Measurements from ENCODE around the gene OTUD1.

The OTUD1 gene

DNA sequence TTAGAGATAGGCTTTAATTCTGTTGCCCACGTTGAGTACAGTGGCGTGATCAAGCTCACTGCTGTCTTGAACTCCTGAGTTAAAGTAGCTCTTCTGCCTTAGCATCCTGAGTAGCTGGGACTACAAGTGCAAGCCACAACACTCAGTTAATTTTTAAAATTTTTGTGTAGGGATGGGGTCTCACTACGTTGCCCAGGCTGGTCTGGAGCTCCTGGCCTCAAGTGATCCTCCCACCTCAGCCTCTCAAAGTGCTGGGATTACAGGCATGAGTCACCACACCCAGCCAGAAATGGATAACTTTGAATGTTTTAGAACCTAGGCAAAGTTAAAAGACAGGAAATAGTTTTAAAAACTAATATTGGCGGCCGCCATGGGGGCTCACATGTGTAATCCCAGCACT, 43.9 kb upstream of the OTUD1 start:
- Histone ChIP-seq H2BK120ac (ENCODE audit: low read depth, low read length) (no peak overlapping the region), H3K4me1 (ENCODE audit: control insufficient read depth, insufficient read depth, low read depth, low read length) (no peaks in the 10 kb centered on the region), H2AFZ (ENCODE audit: low read depth, low read length) (no peak overlapping the region), H4K91ac (ENCODE audit: low read length) (no peak overlapping the region), H2BK5ac (ENCODE audit: low read depth, low read length, poor library complexity, severe bottlenecking) (no peak overlapping the region), H2BK12ac (ENCODE audit: low read length in 2 of 2) (no peak overlapping the region), H3K36me3 (ENCODE audit: control insufficient read depth in 1 of 2, insufficient read depth in 2 of 2, low read depth in 1 of 2, low read length in 2 of 2) (no peaks in the 10 kb centered on the region), H3K9me3 (ENCODE audit: control insufficient read depth, low read length) (no peaks in the 10 kb centered on the region), H3K23ac (ENCODE audit: low read length in 2 of 2) (no peak overlapping the region), H2BK15ac (ENCODE audit: low read depth, poor library complexity, severe bottlenecking) (no peak overlapping the region), H3K4me2 (ENCODE audit: low read length, poor library complexity, severe bottlenecking) (no peak overlapping the region), H2AK5ac (ENCODE audit: low read length, severe bottlenecking) (no peak overlapping the region), H4K8ac (ENCODE audit: low read length) (no peak overlapping the region), H3K18ac (ENCODE audit: low read depth in 1 of 2, low read length in 2 of 2) (no peak overlapping the region), H3K27ac (ENCODE audit: low read length, poor library complexity, severe bottlenecking) (no peak overlapping the region), H3K4ac (ENCODE audit: low read depth in 1 of 2, low read length in 2 of 2) (no peak overlapping the region), H3K27me3 (ENCODE audit: control insufficient read depth in 1 of 2, insufficient read depth in 1 of 2, low read length in 2 of 2) (no peaks in the 10 kb centered on the region), H3K4me3 (ENCODE audit: insufficient read depth in 1 of 2, low read depth in 1 of 2, low read length in 2 of 2) (no peak overlapping the region), H3K79me1 (replicated peaks; ENCODE audit: low read length, poor library complexity, severe bottlenecking) (no peaks in the 10 kb centered on the region), H3K9ac (ENCODE audit: low read length) (no peak overlapping the region), H3K14ac (ENCODE audit: low read length in 2 of 2) (no peak overlapping the region)
- WGBS: 92% methylated on average over 5 of the region's 5 CpGs
- no peak for DNase-seq

DNA sequence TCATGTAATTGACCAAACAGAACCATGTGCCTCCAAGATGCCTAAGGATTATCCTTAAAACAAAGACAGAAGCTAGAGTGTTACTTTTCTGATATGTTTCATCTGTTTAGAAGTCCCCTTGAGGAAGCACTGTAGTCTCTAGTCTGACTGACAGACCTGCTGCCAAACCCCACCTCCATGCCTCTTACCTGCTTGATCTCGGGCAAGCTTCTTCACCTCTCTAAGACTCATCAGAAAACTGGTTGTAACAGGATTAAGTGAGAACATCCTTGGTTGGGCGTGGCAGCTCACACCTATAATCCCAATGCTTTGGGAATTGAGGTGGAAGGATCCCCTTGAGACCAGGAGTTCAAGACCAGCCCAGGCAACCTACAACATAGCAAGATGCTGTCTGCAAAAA, 42.2 kb upstream of the OTUD1 start:
- no peak for DNase-seq
- H3K23ac ChIP-seq (ENCODE audit: low read length in 2 of 2): no peak overlapping the region
- H3K9me3 ChIP-seq (ENCODE audit: control insufficient read depth, low read length): no peaks in the 10 kb centered on the region
- no peak overlapping the region for H3K4me2 ChIP-seq (ENCODE audit: low read length, poor library complexity, severe bottlenecking)
- 83% methylated on average over 1 of the region's 2 CpGs for WGBS
- H4K91ac ChIP-seq (ENCODE audit: low read length): no peak overlapping the region
- H2BK15ac ChIP-seq (ENCODE audit: low read depth, poor library complexity, severe bottlenecking): no peak overlapping the region
- no peaks in the 10 kb centered on the region for H3K36me3 ChIP-seq (ENCODE audit: control insufficient read depth in 1 of 2, insufficient read depth in 2 of 2, low read depth in 1 of 2, low read length in 2 of 2)
- H3K18ac ChIP-seq (ENCODE audit: low read depth in 1 of 2, low read length in 2 of 2): no peak overlapping the region
- no peak overlapping the region for H3K4me3 ChIP-seq (ENCODE audit: insufficient read depth in 1 of 2, low read depth in 1 of 2, low read length in 2 of 2)
- no peak overlapping the region for H2BK120ac ChIP-seq (ENCODE audit: low read depth, low read length)
- no peak overlapping the region for H2AK5ac ChIP-seq (ENCODE audit: low read length, severe bottlenecking)
- no peak overlapping the region for H3K27ac ChIP-seq (ENCODE audit: low read length, poor library complexity, severe bottlenecking)
- H2BK5ac ChIP-seq (ENCODE audit: low read depth, low read length, poor library complexity, severe bottlenecking): no peak overlapping the region
- H2BK12ac ChIP-seq (ENCODE audit: low read length in 2 of 2): no peak overlapping the region
- H3K9ac ChIP-seq (ENCODE audit: low read length): no peak overlapping the region
- no peak overlapping the region for H3K14ac ChIP-seq (ENCODE audit: low read length in 2 of 2)
- no peaks in the 10 kb centered on the region for H3K79me1 ChIP-seq (replicated peaks; ENCODE audit: low read length, poor library complexity, severe bottlenecking)
- H3K27me3 ChIP-seq (ENCODE audit: control insufficient read depth in 1 of 2, insufficient read depth in 1 of 2, low read length in 2 of 2): no peaks in the 10 kb centered on the region
- no peak overlapping the region for H4K8ac ChIP-seq (ENCODE audit: low read length)
- H3K4ac ChIP-seq (ENCODE audit: low read depth in 1 of 2, low read length in 2 of 2): no peak overlapping the region
- H3K4me1 ChIP-seq (ENCODE audit: control insufficient read depth, insufficient read depth, low read depth, low read length): no peaks in the 10 kb centered on the region
- no peak overlapping the region for H2AFZ ChIP-seq (ENCODE audit: low read depth, low read length)

DNA sequence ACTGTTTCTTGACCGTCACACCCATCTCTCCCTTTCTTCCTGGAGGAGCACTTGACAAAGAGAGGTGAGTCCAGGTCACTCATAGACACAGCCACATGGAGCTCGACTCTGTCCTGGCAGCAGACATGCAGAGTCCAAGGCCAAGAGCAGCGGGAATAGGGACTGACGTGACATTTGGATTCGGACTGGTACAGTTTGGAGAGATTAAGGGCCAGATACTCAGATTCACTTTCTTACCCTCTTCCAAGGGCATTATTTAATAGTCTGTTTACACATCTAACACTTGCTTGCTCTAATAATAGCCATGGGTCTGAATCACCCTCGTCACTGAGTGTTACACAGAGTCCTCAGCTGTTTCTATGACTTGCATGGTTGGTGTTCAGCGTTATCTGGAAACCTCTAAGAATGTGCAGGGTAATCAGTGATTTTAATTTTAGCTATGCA, 39.2 kb upstream of the OTUD1 start:
- Histone ChIP-seq H4K8ac (ENCODE audit: low read length) (no peak overlapping the region), H3K4me3 (ENCODE audit: insufficient read depth in 1 of 2, low read depth in 1 of 2, low read length in 2 of 2) (no peak overlapping the region), H2BK12ac (ENCODE audit: low read length in 2 of 2) (no peak overlapping the region), H3K4ac (ENCODE audit: low read depth in 1 of 2, low read length in 2 of 2) (no peak overlapping the region), H3K36me3 (ENCODE audit: control insufficient read depth in 1 of 2, insufficient read depth in 2 of 2, low read depth in 1 of 2, low read length in 2 of 2) (no peaks in the 10 kb centered on the region), H3K18ac (ENCODE audit: low read depth in 1 of 2, low read length in 2 of 2) (no peak overlapping the region), H2BK5ac (ENCODE audit: low read depth, low read length, poor library complexity, severe bottlenecking) (no peak overlapping the region), H3K4me1 (ENCODE audit: control insufficient read depth, insufficient read depth, low read depth, low read length) (no peaks in the 10 kb centered on the region), H3K23ac (ENCODE audit: low read length in 2 of 2) (no peak overlapping the region), H3K4me2 (ENCODE audit: low read length, poor library complexity, severe bottlenecking) (no peak overlapping the region), H3K27me3 (ENCODE audit: control insufficient read depth in 1 of 2, insufficient read depth in 1 of 2, low read length in 2 of 2) (no peaks in the 10 kb centered on the region), H4K91ac (ENCODE audit: low read length) (no peak overlapping the region), H2BK120ac (ENCODE audit: low read depth, low read length) (no peak overlapping the region), H3K9ac (ENCODE audit: low read length) (no peak overlapping the region), H3K79me1 (replicated peaks; ENCODE audit: low read length, poor library complexity, severe bottlenecking) (no peaks in the 10 kb centered on the region), H3K14ac (ENCODE audit: low read length in 2 of 2) (no peak overlapping the region), H2AFZ (ENCODE audit: low read depth, low read length) (no peak overlapping the region), H2BK15ac (ENCODE audit: low read depth, poor library complexity, severe bottlenecking) (no peak overlapping the region), H3K27ac (ENCODE audit: low read length, poor library complexity, severe bottlenecking) (no peak overlapping the region), H2AK5ac (ENCODE audit: low read length, severe bottlenecking) (no peak overlapping the region), H3K9me3 (ENCODE audit: control insufficient read depth, low read length) (no peaks in the 10 kb centered on the region)
- WGBS: 39% methylated on average over 7 of the region's 7 CpGs
- peak; percentile 95 for DNase-seq

DNA sequence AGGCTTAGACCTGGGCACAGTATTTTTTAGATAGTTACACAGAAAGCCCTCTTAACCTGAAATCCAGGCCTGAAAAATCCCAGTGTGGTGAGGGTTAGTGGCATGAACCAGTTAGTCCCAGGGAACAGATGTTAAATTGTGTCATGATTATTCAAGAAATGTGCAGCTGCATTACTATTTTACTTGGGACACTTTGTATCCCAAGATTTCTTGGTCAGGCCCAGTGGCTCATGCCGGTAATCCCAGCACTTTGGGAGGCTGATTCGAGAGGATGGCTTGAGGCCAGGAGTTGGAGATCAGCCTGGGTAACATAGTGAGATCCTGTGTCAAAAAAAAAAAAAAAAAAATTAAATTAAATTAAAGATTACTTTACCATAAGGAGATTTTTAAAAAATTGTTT, 36.0 kb upstream of the OTUD1 start:
- H3K4me1 ChIP-seq (ENCODE audit: control insufficient read depth, insufficient read depth, low read depth, low read length): no peaks in the 10 kb centered on the region
- H3K9ac ChIP-seq (ENCODE audit: low read length): no peak overlapping the region
- no peak overlapping the region for H3K4ac ChIP-seq (ENCODE audit: low read depth in 1 of 2, low read length in 2 of 2)
- no peak overlapping the region for H3K18ac ChIP-seq (ENCODE audit: low read depth in 1 of 2, low read length in 2 of 2)
- H2AFZ ChIP-seq (ENCODE audit: low read depth, low read length): no peak overlapping the region
- H3K36me3 ChIP-seq (ENCODE audit: control insufficient read depth in 1 of 2, insufficient read depth in 2 of 2, low read depth in 1 of 2, low read length in 2 of 2): no peaks in the 10 kb centered on the region
- no peak overlapping the region for H2BK12ac ChIP-seq (ENCODE audit: low read length in 2 of 2)
- H3K14ac ChIP-seq (ENCODE audit: low read length in 2 of 2): no peak overlapping the region
- no peak for DNase-seq
- no peak overlapping the region for H3K23ac ChIP-seq (ENCODE audit: low read length in 2 of 2)
- no peak overlapping the region for H2BK15ac ChIP-seq (ENCODE audit: low read depth, poor library complexity, severe bottlenecking)
- H2BK5ac ChIP-seq (ENCODE audit: low read depth, low read length, poor library complexity, severe bottlenecking): no peak overlapping the region
- no peak overlapping the region for H4K91ac ChIP-seq (ENCODE audit: low read length)
- H3K27me3 ChIP-seq (ENCODE audit: control insufficient read depth in 1 of 2, insufficient read depth in 1 of 2, low read length in 2 of 2): no peaks in the 10 kb centered on the region
- H3K79me1 ChIP-seq (replicated peaks; ENCODE audit: low read length, poor library complexity, severe bottlenecking): no peaks in the 10 kb centered on the region
- no peak overlapping the region for H3K4me2 ChIP-seq (ENCODE audit: low read length, poor library complexity, severe bottlenecking)
- 96% methylated on average over 2 of the region's 2 CpGs for WGBS
- H2AK5ac ChIP-seq (ENCODE audit: low read length, severe bottlenecking): no peak overlapping the region
- H3K9me3 ChIP-seq (ENCODE audit: control insufficient read depth, low read length): no peaks in the 10 kb centered on the region
- no peak overlapping the region for H3K27ac ChIP-seq (ENCODE audit: low read length, poor library complexity, severe bottlenecking)
- no peak overlapping the region for H4K8ac ChIP-seq (ENCODE audit: low read length)
- H3K4me3 ChIP-seq (ENCODE audit: insufficient read depth in 1 of 2, low read depth in 1 of 2, low read length in 2 of 2): no peak overlapping the region
- no peak overlapping the region for H2BK120ac ChIP-seq (ENCODE audit: low read depth, low read length)
